LHCN-M2 (cell line): ENCODE measurements around the gene GOLGA3. TPM values are rescaled to one million over a fixed set of nuclear protein-coding genes. Genes with fewer than 3 reads are reported as not detected.
A peak's percentile ranks its signal among the peaks of the same experiment; 100 is the strongest.
"Not testable (repeated sequence)": the region's sequence is repeated elsewhere in the genome, so short reads cannot be mapped to it uniquely, and the experiment has no call there.

ENCODE experiments used
- DNase-seq: peaks from one replicate; pipeline ENCODE4 v3.0.0-alpha.2; 2012; ENCODE audit warnings: low read depth
- polyA plus RNA-seq: library from polyadenylated mRNA; unstranded; fragments of >200 nt; gene quantifications from one replicate; pipeline ENCODE4 v1.2.1, GENCODE V29; 2012; ENCODE audit warnings: missing spikeins
- total RNA-seq: library from RNA; depleted of rRNA; stranded (reverse); fragments of >200 nt; gene quantifications from 2 replicates; pipeline ENCODE4 v1.2.3, GENCODE V29; 2014; rRNA removed

GOLGA3 gene, protein sequence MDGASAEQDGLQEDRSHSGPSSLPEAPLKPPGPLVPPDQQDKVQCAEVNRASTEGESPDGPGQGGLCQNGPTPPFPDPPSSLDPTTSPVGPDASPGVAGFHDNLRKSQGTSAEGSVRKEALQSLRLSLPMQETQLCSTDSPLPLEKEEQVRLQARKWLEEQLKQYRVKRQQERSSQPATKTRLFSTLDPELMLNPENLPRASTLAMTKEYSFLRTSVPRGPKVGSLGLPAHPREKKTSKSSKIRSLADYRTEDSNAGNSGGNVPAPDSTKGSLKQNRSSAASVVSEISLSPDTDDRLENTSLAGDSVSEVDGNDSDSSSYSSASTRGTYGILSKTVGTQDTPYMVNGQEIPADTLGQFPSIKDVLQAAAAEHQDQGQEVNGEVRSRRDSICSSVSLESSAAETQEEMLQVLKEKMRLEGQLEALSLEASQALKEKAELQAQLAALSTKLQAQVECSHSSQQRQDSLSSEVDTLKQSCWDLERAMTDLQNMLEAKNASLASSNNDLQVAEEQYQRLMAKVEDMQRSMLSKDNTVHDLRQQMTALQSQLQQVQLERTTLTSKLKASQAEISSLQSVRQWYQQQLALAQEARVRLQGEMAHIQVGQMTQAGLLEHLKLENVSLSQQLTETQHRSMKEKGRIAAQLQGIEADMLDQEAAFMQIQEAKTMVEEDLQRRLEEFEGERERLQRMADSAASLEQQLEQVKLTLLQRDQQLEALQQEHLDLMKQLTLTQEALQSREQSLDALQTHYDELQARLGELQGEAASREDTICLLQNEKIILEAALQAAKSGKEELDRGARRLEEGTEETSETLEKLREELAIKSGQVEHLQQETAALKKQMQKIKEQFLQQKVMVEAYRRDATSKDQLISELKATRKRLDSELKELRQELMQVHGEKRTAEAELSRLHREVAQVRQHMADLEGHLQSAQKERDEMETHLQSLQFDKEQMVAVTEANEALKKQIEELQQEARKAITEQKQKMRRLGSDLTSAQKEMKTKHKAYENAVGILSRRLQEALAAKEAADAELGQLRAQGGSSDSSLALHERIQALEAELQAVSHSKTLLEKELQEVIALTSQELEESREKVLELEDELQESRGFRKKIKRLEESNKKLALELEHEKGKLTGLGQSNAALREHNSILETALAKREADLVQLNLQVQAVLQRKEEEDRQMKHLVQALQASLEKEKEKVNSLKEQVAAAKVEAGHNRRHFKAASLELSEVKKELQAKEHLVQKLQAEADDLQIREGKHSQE (N-terminal part only)
- 57.1 and 64.2 TPM in 2 replicates for total RNA-seq
- 26.9 TPM for polyA plus RNA-seq

GRCh38 chr12:132828706-132829534 is at the start of gene GOLGA3:
Gene GOLGA3 (minus strand): TSS chr12:132828869. CDS start chr12:132822128, 6,741 bp downstream.
- peak; percentile 87 for DNase-seq

- DNase-seq: not testable (repeated sequence)
Observed at GRCh38 chr12:132874620-132875019, 46.0 kb upstream of the GOLGA3 start.

DNA sequence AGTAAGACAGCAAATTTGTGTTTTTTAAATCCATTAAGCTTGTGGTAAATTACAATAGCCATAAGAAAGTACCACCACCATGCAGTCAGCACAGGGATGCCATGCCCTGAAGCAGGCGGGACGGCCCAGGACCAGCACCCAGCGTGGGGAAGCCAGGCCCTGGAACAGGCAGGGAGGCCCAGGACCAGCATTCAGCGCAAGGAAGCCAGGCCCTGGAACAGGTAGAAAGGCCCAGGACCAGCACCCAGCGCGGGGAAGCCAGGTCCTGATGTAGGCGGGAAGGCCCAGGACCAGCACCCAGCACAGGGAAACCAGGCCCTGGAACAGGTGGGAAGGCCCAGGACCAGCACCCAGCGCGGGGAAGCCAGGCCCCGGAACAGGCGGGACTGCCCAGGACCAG is 45.5 kb upstream of the GOLGA3 start:
- no peak for DNase-seq

DNA sequence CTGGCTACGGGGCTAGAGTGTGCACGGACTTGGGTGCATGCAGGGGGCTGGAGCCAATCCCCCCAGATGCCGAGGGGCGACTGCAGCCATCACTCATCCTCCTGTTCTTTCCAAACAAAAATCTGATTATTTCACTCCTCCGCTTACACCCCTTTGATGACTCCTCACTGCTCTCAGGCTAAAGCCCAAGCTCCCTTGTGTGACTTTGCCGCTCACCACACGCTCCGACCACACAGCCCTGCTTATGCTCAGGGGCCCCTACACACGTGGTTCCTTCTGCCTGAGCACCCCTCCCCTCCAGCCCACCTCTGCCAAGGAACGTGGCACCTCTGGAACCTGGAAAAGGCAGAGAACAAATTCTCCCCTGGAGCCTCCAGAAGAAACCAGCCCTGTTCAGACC is 45.1 kb upstream of the GOLGA3 start:
- no peak for DNase-seq

GRCh38 chr12:132872975-132873421 is 44.3 kb upstream of the GOLGA3 start:
- no peak for DNase-seq

- DNase-seq: no peak
Observed at GRCh38 chr12:132872073-132872855, 43.6 kb upstream of the GOLGA3 start.

DNA sequence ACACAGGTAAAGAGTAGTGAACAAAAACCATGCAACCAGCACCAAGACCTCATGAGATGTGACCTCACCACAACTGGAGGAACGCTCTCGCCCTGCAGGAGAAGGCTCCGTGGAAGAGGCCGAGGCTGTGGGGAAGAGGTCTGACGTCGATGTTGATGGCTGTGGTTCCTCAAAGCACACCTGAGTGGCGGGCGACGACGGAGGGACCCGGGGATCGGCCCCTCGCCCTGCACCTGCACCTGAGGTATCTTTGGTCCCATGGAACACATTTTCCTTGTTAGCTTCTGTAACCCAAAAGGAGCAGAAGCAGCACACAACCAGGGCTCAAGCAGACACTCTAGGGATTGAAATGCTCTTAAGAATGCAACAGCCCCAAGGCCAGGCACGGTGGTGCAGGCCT is 40.9 kb upstream of the GOLGA3 start:
- DNase-seq: no peak

DNA sequence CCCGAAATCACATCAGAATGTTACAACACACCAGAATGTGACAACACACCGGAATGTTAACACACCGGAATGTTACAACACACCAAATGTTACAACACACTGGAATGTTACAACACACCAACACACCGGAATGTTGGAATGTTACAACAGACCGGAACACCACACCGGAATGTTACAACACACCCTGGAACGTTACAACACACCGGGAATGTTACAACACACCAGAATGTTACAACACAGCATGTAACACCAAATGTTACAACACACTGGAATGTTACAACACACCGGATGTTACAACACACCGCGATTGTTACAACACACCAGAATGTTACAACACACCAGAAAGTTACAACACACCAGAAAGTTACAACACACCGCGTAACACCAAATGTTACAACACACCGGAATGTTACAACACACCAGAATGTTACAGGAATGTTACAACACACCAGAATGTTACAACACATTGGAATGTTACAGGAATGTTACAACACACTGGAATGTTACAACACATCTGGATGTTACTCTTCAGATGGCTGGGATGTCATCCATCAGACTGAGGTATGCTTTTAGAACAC is 37.7 kb upstream of the GOLGA3 start:
- DNase-seq: peak; percentile 43

- DNase-seq: no peak
Observed at GRCh38 chr12:132861558-132861957, 32.9 kb upstream of the GOLGA3 start.

DNA sequence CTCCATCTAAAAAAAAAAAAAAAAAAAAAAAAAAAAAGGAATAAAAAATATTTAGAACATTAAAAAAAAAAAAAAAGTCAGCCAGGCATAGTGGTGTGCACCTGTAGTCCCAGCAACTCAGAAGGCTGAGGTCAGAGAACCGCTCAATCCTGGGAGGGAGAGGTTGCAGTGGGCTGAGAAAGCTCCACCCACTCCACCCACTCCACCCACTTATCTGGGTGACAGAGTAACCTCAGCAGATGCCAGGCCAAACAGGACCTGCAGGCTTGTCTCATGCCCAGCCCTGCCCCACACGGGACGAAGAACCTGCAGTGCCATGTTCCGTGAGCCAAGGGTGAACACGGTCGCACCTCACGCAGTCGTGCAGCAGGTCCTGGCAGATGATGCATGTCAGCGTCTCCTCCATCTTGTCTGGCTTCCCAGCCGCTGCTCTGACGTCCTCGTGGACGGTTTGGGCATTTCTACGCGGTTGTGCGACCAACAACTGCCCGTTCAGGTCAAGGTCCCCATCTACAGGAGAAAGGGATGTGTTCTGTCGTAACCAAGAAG is 30.1 kb upstream of the GOLGA3 start:
- no peak for DNase-seq

DNA sequence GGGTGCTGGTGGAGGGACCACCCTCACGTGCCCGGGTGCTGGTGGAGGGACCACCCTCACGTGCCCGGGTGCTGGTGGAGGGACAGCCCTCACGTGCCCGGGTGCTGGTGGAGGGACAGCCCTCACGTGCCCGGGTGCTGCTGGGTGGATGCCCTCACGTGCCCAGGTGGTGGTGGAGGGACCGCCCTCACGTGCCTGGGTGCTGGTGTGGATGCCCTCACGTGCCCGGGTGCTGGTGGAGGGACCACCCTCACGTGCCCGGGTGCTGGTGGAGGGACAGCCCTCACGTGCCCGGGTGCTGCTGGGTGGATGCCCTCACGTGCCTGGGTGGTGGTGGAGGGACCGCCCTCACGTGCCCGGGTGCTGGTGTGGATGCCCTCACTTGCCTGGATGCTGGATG is 28.4 kb upstream of the GOLGA3 start:
- not testable (repeated sequence) for DNase-seq

DNA sequence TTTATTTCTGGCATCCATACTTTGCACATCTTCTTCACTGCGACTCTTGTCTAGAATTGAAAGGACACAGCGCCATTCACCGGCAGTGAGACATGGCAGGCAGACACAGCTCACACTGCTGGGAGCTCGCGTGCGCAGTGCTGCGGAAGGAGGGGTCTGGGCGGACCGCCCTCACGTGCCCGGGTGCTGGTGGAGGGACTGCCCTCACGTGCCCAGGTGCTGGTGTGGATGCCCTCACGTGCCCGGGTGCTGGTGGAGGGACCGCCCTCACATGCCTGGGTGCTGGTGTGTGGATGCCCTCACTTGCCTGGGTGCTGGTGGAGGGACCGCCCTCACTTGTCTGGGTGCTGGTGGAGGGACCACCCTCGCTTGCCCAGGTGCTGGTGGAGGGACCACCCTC is 27.9 kb upstream of the GOLGA3 start:
- DNase-seq: no peak

DNA sequence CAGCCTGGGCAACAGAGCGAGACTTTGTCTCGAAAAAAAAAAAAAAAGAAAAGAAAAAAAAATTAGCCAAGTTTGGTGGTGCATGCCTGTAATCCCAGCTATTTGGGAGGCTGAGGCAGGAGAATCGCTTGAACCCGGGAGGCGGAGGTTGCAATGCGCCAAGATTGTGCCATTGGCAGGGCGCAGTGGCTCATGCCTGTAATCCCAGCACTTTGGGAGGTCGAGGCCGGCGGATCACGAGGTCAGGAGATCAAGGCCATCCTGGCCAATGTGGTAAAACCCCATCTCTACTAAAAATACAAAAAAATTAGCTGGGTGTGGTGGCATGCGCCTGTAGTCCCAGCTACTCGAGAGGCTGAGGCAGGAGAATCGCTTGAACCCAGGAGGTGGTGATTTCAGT is 26.5 kb upstream of the GOLGA3 start:
- DNase-seq: not testable (repeated sequence)

GRCh38 chr12:132853285-132854092 is 24.8 kb upstream of the GOLGA3 start:
- no peak for DNase-seq

DNA sequence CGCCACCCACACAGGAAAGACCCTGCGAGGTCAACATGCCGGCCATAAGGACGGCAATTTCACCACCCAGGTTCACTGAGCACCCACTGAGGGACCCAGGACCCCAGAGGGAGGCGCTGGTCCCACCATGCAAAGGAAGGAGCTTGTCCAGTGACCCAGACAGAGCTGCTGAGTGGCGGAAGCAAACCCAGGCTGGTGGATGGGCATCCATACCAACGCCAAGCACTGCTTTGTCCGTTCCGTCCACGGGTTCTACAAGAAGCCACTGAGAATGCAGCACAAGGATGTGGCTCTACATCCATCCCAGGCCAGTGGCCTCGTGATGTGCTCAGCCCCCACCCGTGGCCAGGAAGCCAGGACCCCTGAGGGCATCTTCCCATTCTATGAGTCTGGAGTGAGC is 23.8 kb upstream of the GOLGA3 start:
- no peak for DNase-seq

DNA sequence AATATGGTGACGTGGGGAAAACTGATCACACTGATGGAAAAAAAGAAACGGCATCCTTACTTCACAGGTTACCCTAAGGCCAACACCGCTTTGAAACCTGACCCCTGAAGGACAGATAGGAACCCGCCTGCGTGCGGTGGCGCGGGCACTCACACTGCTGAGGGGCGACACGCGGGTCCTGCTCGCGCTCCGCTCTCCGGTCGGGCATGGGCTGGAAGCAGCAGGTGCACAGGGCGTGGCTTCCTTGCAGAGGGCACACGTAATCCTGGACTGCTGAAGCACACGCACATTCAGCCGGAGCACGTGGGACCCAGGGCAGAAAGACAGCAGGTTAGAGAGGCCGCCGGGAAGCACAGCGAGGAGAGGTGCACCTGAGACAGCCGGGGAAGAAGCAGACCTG is 22.8 kb upstream of the GOLGA3 start:
- no peak for DNase-seq

GRCh38 chr12:132850291-132850690 is 21.6 kb upstream of the GOLGA3 start:
- no peak for DNase-seq

- DNase-seq: no peak
Observed at GRCh38 chr12:132848521-132848920, 19.9 kb upstream of the GOLGA3 start.
